GM10248 (cell line): Measurements from ENCODE around the gene EBF4.
A peak's percentile ranks its signal among the peaks of the same experiment; 100 is the strongest.

ENCODE experiments used
- CTCF ChIA-PET: fragments of 300-600 bp; sonication (Branson Sonifier 250); formaldehyde crosslinking; extraction: SDS; loops from one replicate; lab custom pipeline; 2021; ENCODE audit warnings: antibody characterized with exemption; lab: Yijun Ruan, JAX
- POLR2A ChIA-PET: fragments of 350-650 bp; sonication (Branson Sonifier 250); formaldehyde crosslinking; extraction: SDS; loops from one replicate; lab custom pipeline; 2020; ENCODE audit warnings: antibody characterized with exemption; lab: Yijun Ruan, JAX
- DNase-seq: peaks from one replicate; pipeline ENCODE4 v3.0.0; 2012; ENCODE audit errors: extremely low spot score
- TF ChIP-seq, protein P1 (sequence below): IDR thresholded peaks from 2 replicates; pipeline ENCODE4 v1.5.1; 2012; ENCODE audit warnings: mild to moderate bottlenecking, low read depth; ENCODE audit errors: extremely low read depth, missing control alignments, control extremely low read depth

EBF4 gene

DNA sequence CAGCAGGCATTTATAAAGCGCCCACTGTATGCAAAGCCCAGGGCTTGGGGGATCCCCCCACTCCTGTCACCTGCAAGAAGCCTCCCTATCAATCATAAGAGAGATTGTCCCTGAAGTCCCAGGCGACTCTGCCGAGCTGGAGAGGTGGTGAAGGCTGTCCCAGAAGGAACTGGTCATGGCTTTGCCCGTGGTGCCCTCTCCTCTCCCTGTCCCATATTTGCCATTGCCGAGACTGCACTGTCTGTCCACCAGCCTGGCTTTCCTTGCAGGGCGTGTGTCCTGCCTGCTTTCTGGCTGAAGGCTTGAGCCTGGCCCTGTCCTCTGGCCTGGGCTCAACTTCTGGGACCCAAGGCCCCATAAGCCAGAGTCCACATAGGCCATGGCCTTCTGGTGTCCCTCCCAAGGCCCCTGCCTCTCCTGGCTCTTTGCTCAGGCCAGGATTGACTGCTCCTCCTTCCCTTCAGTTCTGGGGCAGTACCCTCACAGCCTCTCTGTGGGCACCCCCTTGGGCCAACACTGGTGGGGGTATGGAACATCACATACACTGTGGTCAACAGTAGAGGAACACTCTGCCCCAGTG is 61.0 kb downstream of the EBF4 start:
- ChIA-PET POLR2A (no interaction called here), CTCF (interaction anchor here (0.8 to 3.0 kb wide), 11 partner anchors 9 to 98 kb away, joined by 3 to 14 read pairs (median 6); no protein-coding TSS in a partner anchor)
- TF ChIP-seq, protein P1, sequence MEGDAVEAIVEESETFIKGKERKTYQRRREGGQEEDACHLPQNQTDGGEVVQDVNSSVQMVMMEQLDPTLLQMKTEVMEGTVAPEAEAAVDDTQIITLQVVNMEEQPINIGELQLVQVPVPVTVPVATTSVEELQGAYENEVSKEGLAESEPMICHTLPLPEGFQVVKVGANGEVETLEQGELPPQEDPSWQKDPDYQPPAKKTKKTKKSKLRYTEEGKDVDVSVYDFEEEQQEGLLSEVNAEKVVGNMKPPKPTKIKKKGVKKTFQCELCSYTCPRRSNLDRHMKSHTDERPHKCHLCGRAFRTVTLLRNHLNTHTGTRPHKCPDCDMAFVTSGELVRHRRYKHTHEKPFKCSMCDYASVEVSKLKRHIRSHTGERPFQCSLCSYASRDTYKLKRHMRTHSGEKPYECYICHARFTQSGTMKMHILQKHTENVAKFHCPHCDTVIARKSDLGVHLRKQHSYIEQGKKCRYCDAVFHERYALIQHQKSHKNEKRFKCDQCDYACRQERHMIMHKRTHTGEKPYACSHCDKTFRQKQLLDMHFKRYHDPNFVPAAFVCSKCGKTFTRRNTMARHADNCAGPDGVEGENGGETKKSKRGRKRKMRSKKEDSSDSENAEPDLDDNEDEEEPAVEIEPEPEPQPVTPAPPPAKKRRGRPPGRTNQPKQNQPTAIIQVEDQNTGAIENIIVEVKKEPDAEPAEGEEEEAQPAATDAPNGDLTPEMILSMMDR: no peak
- DNase-seq: no peak

DNA sequence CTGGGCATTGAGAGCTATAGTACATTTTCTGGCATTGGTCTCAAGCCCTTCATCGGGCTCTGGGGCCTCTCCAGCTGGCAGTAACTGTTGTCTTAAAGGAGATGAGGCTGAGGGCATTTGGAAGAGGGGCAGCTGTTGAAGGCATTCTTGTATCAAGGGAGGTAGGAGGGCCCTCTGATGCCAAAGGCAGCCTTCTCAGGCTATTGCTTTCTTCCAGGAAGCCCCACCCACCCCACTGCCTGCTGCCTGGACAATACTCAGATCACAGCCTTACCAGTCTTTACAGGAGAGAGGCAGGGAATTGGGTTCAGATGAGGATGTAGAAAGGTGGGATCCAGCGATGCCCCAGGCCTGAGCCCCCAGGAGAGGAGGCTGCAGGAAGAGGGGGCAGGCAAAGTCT is 61.8 kb downstream of the EBF4 start:
- TF ChIP-seq, protein P1: no peak
- ChIA-PET CTCF (interaction anchor here (2.6 to 3.0 kb wide), 2 partner anchors 13 to 98 kb away, joined by 8 to 14 read pairs; no protein-coding TSS in a partner anchor), POLR2A (no interaction called here)
- no peak for DNase-seq

DNA sequence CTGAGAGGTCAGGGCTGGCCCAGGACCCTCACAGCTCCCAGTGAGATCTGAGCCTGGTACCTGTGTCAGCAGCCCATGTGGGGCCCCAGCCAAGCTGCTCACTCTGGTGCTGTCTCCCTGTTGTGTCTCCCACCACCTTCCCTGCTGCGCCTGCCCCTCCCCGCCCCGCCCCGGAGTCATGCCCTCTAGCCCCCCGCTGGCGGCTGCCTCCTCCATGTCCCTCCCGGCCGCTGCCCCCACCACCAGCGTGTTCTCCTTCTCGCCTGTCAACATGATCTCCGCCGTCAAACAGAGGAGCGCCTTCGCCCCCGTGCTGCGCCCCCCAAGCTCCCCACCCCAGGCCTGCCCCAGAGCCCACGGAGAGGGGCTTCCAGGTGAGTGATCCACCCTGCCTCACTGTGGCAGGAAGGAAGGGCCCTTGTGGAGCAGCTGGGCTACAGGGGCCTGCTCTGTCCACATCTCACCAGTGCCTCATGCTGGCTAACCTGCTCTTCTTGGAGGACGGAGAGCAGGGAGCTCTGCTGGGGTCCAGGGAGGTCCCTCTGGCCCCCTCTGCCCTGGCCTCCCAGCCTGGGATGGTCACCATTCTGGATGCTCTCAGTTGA is 63.0 kb downstream of the EBF4 start:
- DNase-seq: peak; percentile 17
- POLR2A ChIA-PET: no interaction called here
- TF ChIP-seq, protein P1: no peak
- CTCF ChIA-PET: interaction anchor here (0.6 to 2.6 kb wide), 3 partner anchors 9 to 96 kb away, joined by 3 to 8 read pairs (median 4); no protein-coding TSS in a partner anchor

DNA sequence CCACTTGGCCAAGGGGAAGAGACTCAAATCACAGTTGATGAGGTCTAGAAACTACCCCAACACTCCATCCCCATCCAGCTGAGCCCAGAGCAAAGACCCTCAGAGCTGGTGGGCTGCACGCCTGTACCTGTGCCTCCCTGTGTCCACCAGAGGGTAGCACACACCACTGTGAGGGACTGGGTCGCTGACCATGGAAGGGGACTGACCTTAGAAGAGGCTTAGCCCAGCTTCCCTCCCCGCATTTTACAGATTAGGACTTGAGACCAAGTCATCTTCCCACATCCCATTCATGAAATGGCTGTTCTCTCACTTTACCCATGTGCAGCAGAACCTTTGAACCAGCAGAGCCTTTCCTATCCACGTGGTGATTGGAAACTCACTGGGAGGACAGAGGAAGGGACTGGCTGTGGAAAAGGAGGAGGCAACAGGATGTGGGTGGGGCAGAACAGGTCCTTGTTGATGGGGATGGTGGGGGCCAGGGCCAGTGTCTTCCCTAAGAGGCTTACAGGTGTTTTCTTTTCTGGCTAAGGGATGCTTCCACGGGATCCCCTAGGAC is 63.6 kb downstream of the EBF4 start:
- TF ChIP-seq, protein P1: peak; percentile 42
- CTCF ChIA-PET: interaction anchor here (0.6 to 2.6 kb wide), 3 partner anchors 8 to 96 kb away, joined by 3 to 8 read pairs (median 4); no protein-coding TSS in a partner anchor
- POLR2A ChIA-PET: no interaction called here
- DNase-seq: peak; percentile 40

DNA sequence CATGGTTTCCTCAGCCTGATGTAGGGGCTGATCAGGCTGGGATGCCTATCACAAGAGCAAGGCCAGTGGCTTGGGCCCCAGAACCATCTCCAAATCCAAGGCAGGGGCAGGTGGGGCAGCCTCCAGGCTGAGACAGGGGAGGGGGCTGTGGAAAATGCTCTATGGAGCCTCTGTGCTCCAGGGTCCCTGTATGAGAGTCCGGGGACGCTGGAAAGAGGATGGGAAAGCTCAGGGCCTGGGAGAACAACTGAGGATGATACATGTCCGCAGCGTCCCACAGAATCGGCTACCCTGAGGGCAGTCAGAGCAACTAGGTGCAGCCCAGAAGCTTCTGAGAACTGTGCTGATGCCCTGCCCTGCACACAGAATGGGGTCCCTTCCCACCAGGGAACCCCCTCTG is 64.4 kb downstream of the EBF4 start:
- ChIA-PET CTCF (interaction anchor here (1.6 kb wide), 1 partner anchor 95 kb away, joined by 4 read pairs; no protein-coding TSS in a partner anchor), POLR2A (no interaction called here)
- peak; percentile 11 for DNase-seq
- TF ChIP-seq, protein P1: no peak

DNA sequence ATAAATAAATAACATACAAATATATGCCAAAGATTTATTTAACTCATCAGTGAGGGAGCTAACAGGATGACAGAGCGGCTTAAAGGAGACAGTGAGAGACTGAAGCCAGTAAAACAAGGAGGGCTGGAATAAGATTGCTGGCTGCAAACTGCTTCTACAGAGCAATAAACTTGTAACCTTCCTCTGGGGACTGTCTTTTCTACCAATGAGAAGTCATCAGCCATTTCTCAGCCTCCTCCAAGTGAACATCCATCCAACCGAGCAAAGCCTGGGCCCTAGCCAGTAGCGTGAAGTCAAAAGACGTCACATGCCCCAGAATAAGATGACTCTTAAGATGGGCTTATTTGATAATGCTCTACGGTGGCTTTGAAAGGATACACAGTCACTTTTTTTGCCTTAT is 65.4 kb downstream of the EBF4 start:
- ChIA-PET CTCF (interaction anchor here (1.0 to 1.6 kb wide), 3 partner anchors 16 to 99 kb away, joined by 3 to 4 read pairs (median 3); no protein-coding TSS in a partner anchor), POLR2A (no interaction called here)
- TF ChIP-seq, protein P1: no peak
- DNase-seq: peak; percentile 6
